ENCODE measurements around the gene ANKLE1.

Gene ANKLE1

GRCh38 chr19:17331045-17331558 lies 49.4 kb downstream of the ANKLE1 start:
- no peak overlapping the region for H3K4me3 ChIP-seq (replicated peaks; ENCODE audit: low read depth, low read length)
- DNase-seq (ENCODE audit: extremely low read depth, low read depth) = no peak

GRCh38 chr19:17332360-17332676 lies 50.6 kb downstream of the ANKLE1 start:
- no peak overlapping the region for H3K4me3 ChIP-seq (replicated peaks; ENCODE audit: low read depth, low read length)
- DNase-seq (ENCODE audit: extremely low read depth, low read depth) = no peak
- TF ChIP-seq CTCF (IDR thresholded peaks at IDR 0.05; ENCODE audit: low read depth, low read length, missing control alignments) = no peak

More at GRCh38 chr19:17331045-17331558, 49.4 kb downstream of the ANKLE1 start:
- no peak for TF ChIP-seq CTCF (IDR thresholded peaks at IDR 0.05; ENCODE audit: low read depth, low read length, missing control alignments)

- DNase-seq (ENCODE audit: extremely low read depth, low read depth) = peak; percentile 20
- H3K4me3 ChIP-seq (replicated peaks; ENCODE audit: low read depth, low read length) = no peak overlapping the region
- TF ChIP-seq CTCF (IDR thresholded peaks at IDR 0.05; ENCODE audit: low read depth, low read length, missing control alignments) = no peak
These were observed 51.2 kb downstream of the ANKLE1 start for GRCh38 chr19:17332677-17333581.

GRCh38 chr19:17333611-17334413 lies 52.1 kb downstream of the ANKLE1 start:
- H3K4me3 ChIP-seq (replicated peaks; ENCODE audit: low read depth, low read length) = peak overlapping the region; percentile 69
- DNase-seq (ENCODE audit: extremely low read depth, low read depth) = peak; percentile 37
- no peak for TF ChIP-seq CTCF (IDR thresholded peaks at IDR 0.05; ENCODE audit: low read depth, low read length, missing control alignments)

GRCh38 chr19:17334414-17335409 lies 53.0 kb downstream of the ANKLE1 start, which contains the start of gene ANO8:
TSS of gene ANO8 (minus strand) at chr19:17334855. CDS start at chr19:17334670, 185 bp downstream.
- DNase-seq (ENCODE audit: extremely low read depth, low read depth) = peak; percentile 95
- no peak for TF ChIP-seq CTCF (IDR thresholded peaks at IDR 0.05; ENCODE audit: low read depth, low read length, missing control alignments)
- peak within 1 kb of the TSS; percentile 69 for H3K4me3 ChIP-seq (replicated peaks; ENCODE audit: low read depth, low read length)

- H3K4me3 ChIP-seq (replicated peaks; ENCODE audit: low read depth, low read length) = no peak overlapping the region
- DNase-seq (ENCODE audit: extremely low read depth, low read depth) = no peak
- no peak for TF ChIP-seq CTCF (IDR thresholded peaks at IDR 0.05; ENCODE audit: low read depth, low read length, missing control alignments)
These were observed 53.9 kb downstream of the ANKLE1 start for GRCh38 chr19:17335575-17335974.

All from HFF-Myc (cell line).